ENCODE measurements around the gene SPRR2B. TPM values are rescaled to one million over a fixed set of nuclear protein-coding genes. Genes with fewer than 3 reads are reported as not detected.

Gene SPRR2B
- total and polyA plus RNA-seq, 2 of the 4 experiments (the other 2 are of a cell fraction) = not detected

DNA sequence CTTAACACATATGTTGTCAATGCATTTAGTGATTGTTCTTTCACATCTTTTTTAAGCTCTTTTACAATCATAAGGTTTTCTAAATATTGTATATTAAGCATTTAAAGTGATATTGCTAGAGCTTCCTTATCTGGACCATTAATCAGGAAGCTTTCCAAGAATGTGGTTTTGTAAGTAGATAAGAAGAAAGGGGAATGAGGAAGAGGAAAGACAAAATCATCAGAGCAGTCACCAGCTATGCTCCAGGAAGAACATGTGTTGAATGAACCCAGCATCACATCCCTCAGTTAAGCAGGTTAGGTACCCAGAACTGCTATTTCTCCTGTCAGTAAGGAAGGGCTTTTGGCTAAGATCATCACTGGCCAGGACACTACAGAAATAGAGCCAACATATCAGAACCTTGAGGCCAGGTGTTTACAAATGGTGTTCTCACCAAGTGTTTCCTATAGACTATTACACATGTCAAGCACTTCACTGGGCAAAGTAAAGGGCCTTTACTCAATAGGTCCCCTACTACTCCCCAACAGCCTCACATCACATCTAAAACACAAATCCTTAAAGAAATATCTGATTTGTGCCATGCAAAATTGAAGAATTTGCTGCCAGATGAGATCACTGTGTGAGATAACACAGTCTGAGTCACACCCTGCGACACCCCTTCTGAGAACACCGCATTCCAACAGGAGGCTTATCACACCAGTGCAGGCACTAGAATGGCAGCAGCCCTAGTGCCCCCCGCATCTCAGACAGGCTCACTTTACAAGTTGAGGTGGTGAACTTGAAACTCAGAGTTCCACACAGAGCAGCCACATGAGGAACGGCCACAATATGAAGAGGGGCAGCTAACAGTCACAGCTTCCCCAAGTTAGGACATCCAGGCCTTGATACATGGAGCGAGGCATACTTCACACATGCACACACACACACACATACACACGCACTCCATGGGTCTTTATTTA lies 12.3 kb downstream of the SPRR2B start:
- Histone ChIP-seq H3K27ac (ENCODE audit: insufficient read depth, low read length) (no peak overlapping the region), H3K79me1 (ENCODE audit: low read depth in 1 of 2, low read length in 2 of 2) (no peaks in the 10 kb centered on the region), H3K4me1 (ENCODE audit: control insufficient read depth, insufficient read depth, low read length) (no peaks in the 10 kb centered on the region), H3K4ac (ENCODE audit: low read depth, low read length) (no peak overlapping the region), H4K20me1 (ENCODE audit: insufficient read depth, low read length) (no peaks in the 10 kb centered on the region), H3K18ac (ENCODE audit: low read depth, low read length) (no peak overlapping the region), H4K91ac (ENCODE audit: insufficient read depth, low read depth, low read length) (no peak overlapping the region), H2BK15ac (ENCODE audit: low read depth, low read length) (no peak overlapping the region), H3K9me1 (ENCODE audit: insufficient read depth, low read length) (no peaks in the 10 kb centered on the region), H2AK9ac (replicated peaks; ENCODE audit: low read depth, low read length, poor library complexity) (no peak overlapping the region), H2BK5ac (ENCODE audit: low read depth, low read length, poor library complexity, severe bottlenecking) (no peak overlapping the region), H2BK20ac (ENCODE audit: low read depth, low read length) (no peak overlapping the region), H3K4me3 (ENCODE audit: insufficient read depth, low read depth, low read length) (no peak overlapping the region), H3K36me3 (ENCODE audit: control insufficient read depth, insufficient read depth, low read length) (no peaks in the 10 kb centered on the region), H4K8ac (ENCODE audit: low read depth in 2 of 2, low read length in 2 of 2) (no peak overlapping the region), H2AFZ (replicated peaks; ENCODE audit: low read length, poor library complexity) (no peak overlapping the region), H3K4me2 (ENCODE audit: low read depth, low read length) (no peak overlapping the region), H3K56ac (ENCODE audit: extremely low read depth, insufficient read depth, low read length) (no peak overlapping the region), H2BK120ac (ENCODE audit: low read depth, low read length) (no peak overlapping the region), H4K5ac (ENCODE audit: low read depth, low read length) (no peak overlapping the region), H3K9ac (ENCODE audit: low read depth, low read length) (no peak overlapping the region), H3K14ac (replicated peaks; ENCODE audit: low read depth, low read length) (no peak overlapping the region), H3K9me3 (ENCODE audit: control insufficient read depth, insufficient read depth, low read length) (no peaks in the 10 kb centered on the region), H2AK5ac (ENCODE audit: low read depth, low read length) (no peak overlapping the region), H3K27me3 (ENCODE audit: control insufficient read depth, insufficient read depth, low read length) (no peaks in the 10 kb centered on the region), H3K23ac (ENCODE audit: low read depth, low read length) (no peak overlapping the region)
- ATAC-seq (ENCODE audit: low read depth) = no peak
- DNase-seq = no peak
- POLR2A ChIA-PET (ENCODE audit: unreplicated experiment) = no interaction called here
- 57% methylated on average over 1 of the region's 6 CpGs; no CpG with 5 or more reads in 1 of the 2 experiments for WGBS, 2 experiments (ENCODE audit: extremely low coverage in 2 of 2, insufficient read length in 1 of 2)
- dilution Hi-C loops (cut with HindIII; ENCODE audit: low sequenced_read_pairs, unreplicated experiment) = no loop called here
- intact Hi-C loops (cut with micrococcal nuclease) = no loop called here
- CTCF ChIA-PET = no interaction called here
- no TSS peak for BruUV-seq (replicated peaks)
- in situ Hi-C loops (cut with MboI; ENCODE audit: low sequenced_read_pairs) = no loop called here
- TF ChIP-seq RFX5 (IDR thresholded peaks at IDR 0.05; ENCODE audit: low read depth, low read length) (no peak), POLR2A (IDR thresholded peaks at IDR 0.05; ENCODE audit: low read depth, low read length) (no peak), NFE2L2 (IDR thresholded peaks at IDR 0.05; ENCODE audit: low read depth, low read length) (no peak), CEBPB (IDR thresholded peaks at IDR 0.05; ENCODE audit: low read depth, low read length) (no peak), MXI1 (IDR thresholded peaks at IDR 0.05; ENCODE audit: borderline replicate concordance, low read depth, low read length) (no peak), MAZ (IDR thresholded peaks at IDR 0.05; ENCODE audit: borderline replicate concordance, low read depth, low read length) (no peak), MAFK (IDR thresholded peaks at IDR 0.05; ENCODE audit: low read depth, low read length) (no peak), BHLHE40 (IDR thresholded peaks at IDR 0.05; ENCODE audit: low read depth, low read length) (no peak), FOS (IDR thresholded peaks at IDR 0.05; ENCODE audit: low read depth, low read length) (no peak), SMC3 (IDR thresholded peaks at IDR 0.05; ENCODE audit: low read depth, low read length) (no peak), RCOR1 (IDR thresholded peaks at IDR 0.05; ENCODE audit: insufficient replicate concordance, low read length) (no peak), RAD21 (IDR thresholded peaks at IDR 0.05; ENCODE audit: low read length) (no peak), CHD1 (IDR thresholded peaks at IDR 0.05; ENCODE audit: low read depth, low read length) (no peak)
- TF ChIP-seq, protein P1, sequence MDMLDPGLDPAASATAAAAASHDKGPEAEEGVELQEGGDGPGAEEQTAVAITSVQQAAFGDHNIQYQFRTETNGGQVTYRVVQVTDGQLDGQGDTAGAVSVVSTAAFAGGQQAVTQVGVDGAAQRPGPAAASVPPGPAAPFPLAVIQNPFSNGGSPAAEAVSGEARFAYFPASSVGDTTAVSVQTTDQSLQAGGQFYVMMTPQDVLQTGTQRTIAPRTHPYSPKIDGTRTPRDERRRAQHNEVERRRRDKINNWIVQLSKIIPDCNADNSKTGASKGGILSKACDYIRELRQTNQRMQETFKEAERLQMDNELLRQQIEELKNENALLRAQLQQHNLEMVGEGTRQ (IDR thresholded peaks at IDR 0.05; ENCODE audit: low read depth, low read length) = no peak
- TF ChIP-seq, protein P2, sequence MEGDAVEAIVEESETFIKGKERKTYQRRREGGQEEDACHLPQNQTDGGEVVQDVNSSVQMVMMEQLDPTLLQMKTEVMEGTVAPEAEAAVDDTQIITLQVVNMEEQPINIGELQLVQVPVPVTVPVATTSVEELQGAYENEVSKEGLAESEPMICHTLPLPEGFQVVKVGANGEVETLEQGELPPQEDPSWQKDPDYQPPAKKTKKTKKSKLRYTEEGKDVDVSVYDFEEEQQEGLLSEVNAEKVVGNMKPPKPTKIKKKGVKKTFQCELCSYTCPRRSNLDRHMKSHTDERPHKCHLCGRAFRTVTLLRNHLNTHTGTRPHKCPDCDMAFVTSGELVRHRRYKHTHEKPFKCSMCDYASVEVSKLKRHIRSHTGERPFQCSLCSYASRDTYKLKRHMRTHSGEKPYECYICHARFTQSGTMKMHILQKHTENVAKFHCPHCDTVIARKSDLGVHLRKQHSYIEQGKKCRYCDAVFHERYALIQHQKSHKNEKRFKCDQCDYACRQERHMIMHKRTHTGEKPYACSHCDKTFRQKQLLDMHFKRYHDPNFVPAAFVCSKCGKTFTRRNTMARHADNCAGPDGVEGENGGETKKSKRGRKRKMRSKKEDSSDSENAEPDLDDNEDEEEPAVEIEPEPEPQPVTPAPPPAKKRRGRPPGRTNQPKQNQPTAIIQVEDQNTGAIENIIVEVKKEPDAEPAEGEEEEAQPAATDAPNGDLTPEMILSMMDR (conservative IDR thresholded peaks at IDR 0.05; ENCODE audit: low read depth, low read length) = no peak

Measured in IMR-90 (cell line).